GM10266 (cell line): ENCODE results near the gene ONECUT1.
A peak's percentile ranks its signal among the peaks of the same experiment; 100 is the strongest.
"Not testable (repeated sequence)": the region's sequence is repeated elsewhere in the genome, so short reads cannot be mapped to it uniquely, and the experiment has no call there.

Experiments used
- DNase-seq: peaks from one replicate; pipeline ENCODE4 v3.0.0; 2012; ENCODE audit errors: extremely low spot score
- TF ChIP-seq, protein P1 (sequence below): IDR thresholded peaks from 2 replicates; pipeline ENCODE4 v1.5.1; 2012; ENCODE audit warnings: mild to moderate bottlenecking, low read depth; ENCODE audit not compliant: control insufficient read depth, insufficient read depth; ENCODE audit errors: missing control alignments

Gene ONECUT1

DNA sequence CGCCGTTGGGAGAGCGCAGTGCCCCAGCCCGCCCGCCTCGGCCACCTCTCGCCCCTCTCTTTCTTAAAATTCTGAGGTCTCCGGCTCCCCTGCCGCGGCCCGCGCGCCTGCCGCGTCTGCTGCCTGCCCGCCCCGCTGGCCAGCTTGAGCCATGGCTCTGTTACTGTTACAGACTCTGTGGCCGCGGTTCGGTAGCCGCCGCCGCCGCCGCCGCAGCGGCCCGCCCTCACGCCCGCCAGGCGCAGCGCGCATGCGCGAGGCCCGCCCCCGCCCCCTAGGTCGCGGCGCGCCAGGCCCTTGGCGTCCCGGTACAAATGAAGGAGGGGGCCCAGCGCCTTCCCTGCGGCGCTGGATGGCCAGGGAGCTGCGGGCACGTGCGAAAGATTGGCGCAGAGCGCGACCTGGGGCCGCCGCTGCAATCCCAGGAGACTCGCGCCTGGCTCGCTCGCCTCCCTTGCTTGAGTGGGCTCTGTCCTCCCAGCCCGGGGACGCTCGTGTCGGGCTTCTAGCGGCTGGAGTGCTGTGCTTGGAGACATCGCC, at the start of gene ONECUT1:
Gene ONECUT1 (minus strand): TSS at position 168 of the 540 bp plus-strand sequence. CDS start 452 bp downstream, outside the sequence.
- TF ChIP-seq, protein P1, sequence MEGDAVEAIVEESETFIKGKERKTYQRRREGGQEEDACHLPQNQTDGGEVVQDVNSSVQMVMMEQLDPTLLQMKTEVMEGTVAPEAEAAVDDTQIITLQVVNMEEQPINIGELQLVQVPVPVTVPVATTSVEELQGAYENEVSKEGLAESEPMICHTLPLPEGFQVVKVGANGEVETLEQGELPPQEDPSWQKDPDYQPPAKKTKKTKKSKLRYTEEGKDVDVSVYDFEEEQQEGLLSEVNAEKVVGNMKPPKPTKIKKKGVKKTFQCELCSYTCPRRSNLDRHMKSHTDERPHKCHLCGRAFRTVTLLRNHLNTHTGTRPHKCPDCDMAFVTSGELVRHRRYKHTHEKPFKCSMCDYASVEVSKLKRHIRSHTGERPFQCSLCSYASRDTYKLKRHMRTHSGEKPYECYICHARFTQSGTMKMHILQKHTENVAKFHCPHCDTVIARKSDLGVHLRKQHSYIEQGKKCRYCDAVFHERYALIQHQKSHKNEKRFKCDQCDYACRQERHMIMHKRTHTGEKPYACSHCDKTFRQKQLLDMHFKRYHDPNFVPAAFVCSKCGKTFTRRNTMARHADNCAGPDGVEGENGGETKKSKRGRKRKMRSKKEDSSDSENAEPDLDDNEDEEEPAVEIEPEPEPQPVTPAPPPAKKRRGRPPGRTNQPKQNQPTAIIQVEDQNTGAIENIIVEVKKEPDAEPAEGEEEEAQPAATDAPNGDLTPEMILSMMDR = no peak
- peak; percentile 90 for DNase-seq

DNA sequence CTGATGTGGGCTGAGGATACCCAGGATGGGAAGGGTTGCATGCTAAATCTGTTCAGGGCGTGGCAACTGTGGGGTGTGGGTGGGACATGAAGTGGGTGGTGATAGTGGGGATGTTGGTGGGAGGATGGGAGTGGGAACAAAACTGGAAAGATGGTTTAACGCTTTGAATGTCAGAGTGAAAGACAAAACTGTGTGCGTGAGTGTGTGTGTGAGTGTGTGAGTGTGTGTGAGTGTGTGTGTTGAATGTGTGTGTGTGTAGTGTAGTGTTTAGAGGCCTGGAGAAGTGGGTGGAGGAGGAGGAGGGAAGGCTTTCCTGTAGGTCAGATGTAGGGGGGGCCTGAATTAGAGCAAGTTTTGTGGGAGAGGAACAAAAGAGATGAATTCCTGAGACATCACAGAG, 44.2 kb upstream of the ONECUT1 start:
- no peak for DNase-seq
- TF ChIP-seq, protein P1 = no peak

DNA sequence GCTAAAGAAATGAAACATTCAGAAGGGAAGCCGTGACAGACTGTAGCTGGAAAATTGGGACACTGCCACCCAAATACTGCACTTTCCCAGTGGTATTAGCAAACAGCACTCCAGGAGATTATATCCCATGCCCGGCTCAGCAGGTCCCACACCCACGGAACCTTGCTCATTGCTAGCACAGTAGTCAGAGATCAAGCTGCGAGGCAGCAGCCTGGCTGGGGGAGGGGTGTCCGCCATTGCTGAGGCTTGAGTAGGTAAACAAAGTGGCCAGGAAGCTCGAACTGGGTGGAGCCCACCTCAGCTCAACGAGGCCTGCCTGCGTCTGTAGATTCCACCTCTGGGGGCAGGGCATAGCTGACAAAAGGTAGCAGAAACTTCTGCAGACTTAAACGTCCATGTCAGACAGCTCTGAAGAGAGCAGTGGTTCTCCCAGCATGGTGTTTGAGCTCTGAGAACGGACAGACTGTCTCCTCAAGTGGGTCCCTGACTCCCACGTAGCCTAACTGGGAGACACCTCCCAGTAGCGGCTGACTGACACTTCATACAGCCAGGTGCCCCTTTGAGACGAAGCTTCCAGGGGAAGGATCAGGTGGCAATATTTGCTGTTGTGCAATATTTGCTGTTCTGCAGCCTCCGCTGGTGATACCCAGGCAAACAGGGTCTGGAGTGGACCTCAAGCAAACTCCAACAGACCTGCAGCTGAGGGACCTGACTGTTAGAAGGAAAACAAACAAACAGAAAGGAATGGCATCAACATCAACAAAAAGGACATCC, 34.2 kb upstream of the ONECUT1 start:
- not testable (repeated sequence) for DNase-seq

DNA sequence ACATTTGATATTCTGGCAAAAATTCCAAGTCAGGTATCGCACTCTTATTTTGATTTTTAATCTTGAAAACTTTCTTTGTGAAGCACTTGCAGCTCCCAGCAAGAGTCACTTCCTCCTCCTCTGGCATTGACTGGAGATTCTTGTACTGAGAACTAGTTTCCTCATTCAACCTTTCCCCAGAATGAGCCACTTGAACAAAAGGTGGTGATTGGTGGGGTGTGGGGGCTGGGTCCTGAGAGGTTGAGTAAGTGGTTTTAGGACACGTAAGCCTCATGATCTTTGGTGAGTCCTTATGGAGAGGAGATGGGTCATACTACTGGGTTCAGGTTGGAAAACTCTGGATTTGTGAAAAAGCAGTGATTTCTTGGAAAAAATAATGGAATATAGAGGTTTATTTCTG, 32.3 kb upstream of the ONECUT1 start:
- TF ChIP-seq, protein P1 = no peak
- DNase-seq = no peak

DNA sequence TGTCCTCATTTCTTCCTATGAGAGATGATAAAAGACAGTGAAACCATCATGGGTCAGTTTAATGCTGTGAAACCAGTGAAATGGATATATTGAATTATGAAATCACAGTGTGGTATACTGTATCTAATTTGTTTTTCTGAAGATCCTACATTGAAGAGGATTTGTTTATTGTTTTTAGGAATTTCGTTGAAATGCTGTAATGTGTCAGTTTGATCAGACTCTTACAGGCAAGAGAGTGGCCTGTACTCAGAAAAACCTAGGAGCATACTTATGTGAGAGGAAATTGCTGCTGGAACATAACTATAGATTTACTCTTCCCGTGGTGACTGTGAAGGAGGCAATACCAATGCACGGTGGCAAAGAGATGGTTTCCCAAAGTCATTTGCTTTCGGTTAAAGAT, 29.1 kb upstream of the ONECUT1 start:
- no peak for DNase-seq
- TF ChIP-seq, protein P1 = no peak

DNA sequence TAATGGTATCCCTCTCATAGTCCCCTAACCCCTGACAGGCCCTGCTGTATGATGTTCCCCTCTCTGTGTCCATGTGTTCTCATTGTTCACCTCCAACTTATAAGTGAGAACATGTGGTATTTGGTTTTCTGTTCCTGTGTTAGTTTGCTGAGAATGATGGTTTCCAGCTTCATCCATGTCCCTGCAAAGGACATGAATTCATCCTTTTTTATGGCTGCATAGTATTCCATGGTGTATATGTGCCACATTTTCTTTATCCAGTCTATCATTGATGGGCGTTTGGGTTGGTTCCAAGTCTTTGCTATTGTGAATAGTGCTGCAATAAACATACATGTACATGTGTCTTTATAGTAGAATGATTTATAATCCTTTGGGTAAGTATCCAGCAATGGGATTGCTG, 25.8 kb upstream of the ONECUT1 start:
- DNase-seq = not testable (repeated sequence)

DNA sequence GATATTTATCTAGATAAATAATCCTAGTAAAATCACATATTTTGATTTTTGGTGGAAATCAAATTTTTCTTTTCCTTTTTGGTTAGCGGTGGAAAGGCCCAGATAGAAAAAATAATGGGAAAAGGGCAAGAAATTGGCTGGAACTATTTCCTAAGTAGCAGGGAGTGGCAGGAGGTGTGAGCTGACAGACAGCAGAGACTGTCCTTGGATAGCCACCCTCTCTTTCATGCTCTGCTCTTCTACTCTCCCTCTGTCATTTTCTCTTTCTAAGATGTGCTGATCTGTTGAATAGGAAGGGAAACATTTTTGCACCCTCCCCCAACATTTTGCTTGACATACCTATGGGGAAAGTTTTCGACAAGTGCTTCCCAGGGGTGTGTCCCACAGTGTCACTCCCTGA, 18.9 kb upstream of the ONECUT1 start:
- no peak for DNase-seq
- TF ChIP-seq, protein P1 = no peak

DNA sequence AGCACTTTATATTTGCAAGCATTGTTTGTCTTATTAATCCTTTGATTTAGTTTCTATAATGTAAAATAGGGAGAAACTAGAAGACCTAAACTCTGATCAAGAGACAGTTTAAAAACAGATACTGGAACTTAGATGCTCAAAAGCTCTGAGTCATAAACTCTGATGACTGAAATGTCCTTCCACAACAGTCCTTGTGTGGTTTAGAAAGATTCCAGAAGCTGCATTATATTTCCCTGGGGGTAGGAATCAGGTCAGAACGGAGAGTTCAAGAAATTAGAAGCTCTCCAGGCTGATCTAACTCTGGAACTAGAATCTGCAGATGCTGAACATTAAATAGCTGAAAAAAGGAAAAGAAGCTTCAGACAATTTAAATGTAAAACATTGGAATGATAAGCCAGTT, 18.3 kb upstream of the ONECUT1 start:
- no peak for DNase-seq
- TF ChIP-seq, protein P1 = no peak
